ENCODE data around the gene HES5.

The HES5 gene

GRCh38 chr1:2547210-2548067 lies 17.4 kb upstream of the HES5 start:
- in situ Hi-C loops (cut with HindIII; ENCODE audit: low sequenced_read_pairs): no loop called here

DNA sequence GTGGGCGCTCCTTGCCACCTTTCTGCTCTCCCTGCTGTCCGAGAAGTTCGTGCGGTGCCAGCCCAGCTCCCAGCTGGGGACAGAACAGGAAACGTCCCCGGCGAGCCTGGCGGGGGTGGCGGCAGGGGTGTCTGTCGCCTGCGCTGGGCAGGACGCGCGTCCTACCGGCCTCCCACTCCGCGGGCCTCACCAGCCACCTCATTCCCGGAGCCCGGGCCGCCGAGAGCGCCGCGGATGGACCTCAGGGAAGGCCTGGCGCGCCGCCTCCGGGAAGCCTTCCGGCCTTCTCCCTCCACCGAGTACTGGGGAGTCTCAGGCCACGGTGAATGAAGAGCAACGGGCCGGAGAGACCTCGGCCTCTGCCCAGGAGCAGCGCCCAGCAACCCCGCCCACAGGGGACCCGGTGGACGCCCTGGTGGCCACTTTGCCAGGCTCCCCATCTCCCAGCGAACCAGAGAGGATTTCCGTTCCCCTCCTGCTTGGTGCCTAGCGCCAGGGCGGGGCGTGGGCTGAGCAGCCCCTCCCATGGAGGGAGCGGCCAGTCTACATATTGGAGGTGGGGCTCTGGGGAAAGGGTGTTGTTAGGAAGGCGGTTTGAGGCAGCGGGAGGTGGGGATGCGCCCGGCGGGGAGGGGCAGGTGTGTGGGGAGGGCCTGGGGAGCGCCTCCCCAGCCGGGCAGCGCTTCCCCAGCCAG lies 16.6 kb upstream of the HES5 start:
- in situ Hi-C loops (cut with HindIII; ENCODE audit: low sequenced_read_pairs): no loop called here

GRCh38 chr1:2545754-2546514 lies 15.9 kb upstream of the HES5 start:
- in situ Hi-C loops (cut with HindIII; ENCODE audit: low sequenced_read_pairs): no loop called here

DNA sequence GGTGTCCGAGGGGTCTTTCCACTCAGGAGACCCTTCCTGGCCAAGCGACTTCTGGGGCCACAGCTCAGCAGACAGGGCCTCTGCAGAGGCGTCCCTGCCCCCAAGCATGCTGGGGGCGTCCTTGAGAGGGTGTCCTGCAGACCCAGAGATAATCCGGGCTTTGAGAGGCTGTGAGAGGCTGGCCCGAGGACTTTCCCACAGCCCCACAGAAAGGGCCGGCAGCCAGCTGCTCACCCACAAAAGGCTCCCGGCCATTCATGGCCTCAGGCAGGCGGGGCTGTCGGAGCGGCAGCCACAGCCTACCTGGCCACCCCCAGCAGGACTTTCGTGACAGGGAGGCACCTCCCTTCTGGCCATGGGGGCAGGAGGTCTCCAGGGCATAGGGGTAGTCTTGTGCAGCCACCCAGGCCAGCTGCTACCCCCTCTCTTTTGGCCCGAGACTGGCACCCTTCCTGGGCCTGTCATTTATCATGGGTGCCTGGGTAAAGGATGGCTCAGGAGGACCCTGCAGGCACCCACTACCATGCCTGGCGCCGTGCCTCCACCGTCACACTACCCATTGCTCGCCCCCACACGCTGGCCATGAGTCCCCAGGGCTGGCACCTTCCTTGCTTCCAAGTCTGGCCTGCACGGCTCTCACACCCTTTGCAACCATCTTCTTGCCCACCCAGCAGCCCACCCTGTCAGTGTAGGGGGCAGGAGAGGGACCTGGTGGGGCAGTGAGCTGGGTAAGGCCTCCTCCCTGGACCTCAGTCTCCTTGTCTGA lies 15.0 kb upstream of the HES5 start:
- in situ Hi-C loops (cut with HindIII; ENCODE audit: low sequenced_read_pairs): no loop called here

GRCh38 chr1:2544093-2544874 lies 14.2 kb upstream of the HES5 start:
- in situ Hi-C loops (cut with HindIII; ENCODE audit: low sequenced_read_pairs): no loop called here

DNA sequence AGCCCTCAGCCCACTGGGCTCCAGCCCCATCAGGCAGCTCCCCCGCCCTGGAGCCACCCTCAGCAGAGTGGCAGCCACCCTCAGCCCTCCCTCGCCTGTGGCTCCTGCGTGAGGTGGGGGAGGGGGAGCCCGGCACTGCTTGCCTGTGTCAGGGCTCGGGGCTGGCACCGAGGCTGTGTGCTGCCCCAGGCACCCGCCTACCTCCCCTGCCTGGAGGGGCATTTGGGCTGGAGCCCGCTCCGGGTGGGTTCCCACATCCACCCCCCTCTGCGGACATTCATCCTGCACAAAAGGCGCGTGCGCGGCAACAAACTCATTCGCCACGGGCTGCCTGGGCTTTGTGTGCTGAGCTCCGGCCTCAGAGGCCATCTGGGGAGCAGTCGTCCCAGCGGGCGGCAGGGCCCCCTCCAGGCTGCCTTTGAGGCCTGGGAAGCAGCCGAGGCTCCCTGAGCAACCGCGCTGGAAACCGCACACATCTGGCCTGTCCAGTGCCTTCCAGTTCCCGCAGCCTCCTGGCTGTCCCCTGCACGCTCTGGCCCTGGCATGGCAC lies 13.6 kb upstream of the HES5 start:
- in situ Hi-C loops (cut with HindIII; ENCODE audit: low sequenced_read_pairs): no loop called here

DNA sequence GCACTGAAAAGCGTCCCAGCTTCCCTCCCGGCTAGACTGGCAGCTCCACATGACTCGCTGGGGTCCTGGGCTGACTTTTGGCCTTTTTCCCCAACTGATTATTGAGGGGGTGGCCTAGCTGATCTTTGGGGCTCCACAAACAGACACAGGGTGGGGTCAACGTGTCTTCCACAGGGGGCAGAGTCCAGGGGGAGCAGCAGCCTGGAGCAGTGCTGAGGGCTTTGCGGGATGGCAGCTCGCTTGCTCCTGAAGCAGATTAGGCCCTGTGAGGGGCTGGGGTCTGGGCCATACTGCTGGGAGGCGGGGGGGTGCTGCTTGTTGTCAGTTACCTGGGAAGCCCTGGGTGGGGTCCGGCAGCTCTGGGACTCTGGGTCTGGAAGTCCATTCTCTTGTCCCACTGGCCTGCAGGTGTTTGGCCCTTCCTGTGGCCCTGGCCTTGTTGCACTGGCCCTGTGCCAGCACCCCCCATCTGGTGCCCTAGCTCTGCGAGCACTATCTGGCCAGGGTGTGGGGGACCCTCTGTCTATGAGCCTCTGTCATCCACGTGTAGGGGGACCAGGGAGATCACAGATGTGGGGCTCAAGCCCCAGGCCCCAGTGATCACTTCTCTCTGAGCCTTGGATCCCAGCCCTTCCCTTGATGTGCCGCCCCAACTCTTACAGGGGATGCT lies 12.3 kb upstream of the HES5 start:
- in situ Hi-C loops (cut with HindIII; ENCODE audit: low sequenced_read_pairs): no loop called here

GRCh38 chr1:2541619-2542245 lies 11.7 kb upstream of the HES5 start:
- in situ Hi-C loops (cut with HindIII; ENCODE audit: low sequenced_read_pairs): no loop called here

GRCh38 chr1:2540816-2541492 lies 10.9 kb upstream of the HES5 start:
- in situ Hi-C loops (cut with HindIII; ENCODE audit: low sequenced_read_pairs): no loop called here

DNA sequence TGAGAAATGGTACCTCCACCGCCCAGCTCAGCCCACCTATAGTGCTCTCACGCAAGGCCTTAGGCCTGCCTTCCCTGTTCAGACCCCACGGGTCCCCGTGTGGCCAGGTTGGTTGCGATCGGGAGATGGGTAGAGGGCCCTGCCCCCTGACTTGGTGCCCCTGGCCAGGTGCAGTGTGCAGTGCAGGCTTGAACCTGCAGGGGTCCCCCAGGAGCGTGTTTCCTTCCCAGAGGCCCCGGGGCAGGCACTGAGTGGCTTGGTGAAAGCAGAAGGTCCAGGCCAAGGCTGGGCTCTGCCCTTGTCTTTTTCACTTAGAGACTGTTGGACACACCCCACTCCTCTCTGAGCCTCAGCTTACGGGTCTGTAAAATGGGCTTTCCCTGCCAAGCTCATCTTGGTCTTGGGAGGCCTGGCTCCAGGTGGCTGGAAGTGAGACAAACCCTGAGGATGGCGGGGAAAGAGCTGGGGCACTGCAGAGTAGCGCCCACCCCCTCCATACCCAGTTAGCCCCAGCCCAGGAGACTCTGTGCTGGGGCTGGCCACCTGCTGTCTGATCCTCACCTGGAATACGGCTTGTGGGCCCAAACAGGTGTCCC lies 9.3 kb upstream of the HES5 start:
- in situ Hi-C loops (cut with HindIII; ENCODE audit: low sequenced_read_pairs): no loop called here

- in situ Hi-C loops (cut with HindIII; ENCODE audit: low sequenced_read_pairs): no loop called here
These were observed 8.8 kb upstream of the HES5 start for GRCh38 chr1:2538872-2539271.

DNA sequence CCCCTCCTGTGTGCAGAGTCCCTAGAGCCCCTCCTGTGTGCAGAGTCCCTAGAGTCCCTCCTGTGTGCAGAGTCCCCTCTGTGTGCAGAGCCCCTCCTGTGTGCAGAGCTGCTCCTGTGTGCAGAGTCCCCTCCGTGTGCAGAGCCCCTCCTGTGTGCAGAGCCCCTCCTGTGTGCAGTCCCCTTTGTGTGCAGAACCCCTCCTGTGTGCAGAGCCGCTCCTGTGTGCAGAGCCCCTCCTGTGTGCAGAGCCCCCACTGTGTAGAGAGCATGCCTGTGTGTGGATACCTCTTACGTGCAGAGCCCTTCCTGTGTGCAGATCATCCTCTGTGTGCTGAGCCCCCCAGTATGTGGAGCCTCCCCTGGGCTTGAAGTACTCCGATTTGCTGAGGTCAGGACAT lies 8.3 kb upstream of the HES5 start:
- in situ Hi-C loops (cut with HindIII; ENCODE audit: low sequenced_read_pairs): no loop called here

GRCh38 chr1:2537784-2538115 lies 7.7 kb upstream of the HES5 start:
- in situ Hi-C loops (cut with HindIII; ENCODE audit: low sequenced_read_pairs): no loop called here

GRCh38 chr1:2535981-2536380 lies 5.9 kb upstream of the HES5 start:
- in situ Hi-C loops (cut with HindIII; ENCODE audit: low sequenced_read_pairs): no loop called here

- in situ Hi-C loops (cut with HindIII; ENCODE audit: low sequenced_read_pairs): no loop called here
These were observed 5.4 kb upstream of the HES5 start for GRCh38 chr1:2535455-2535854.

GRCh38 chr1:2534687-2535441 lies 4.8 kb upstream of the HES5 start:
- in situ Hi-C loops (cut with HindIII; ENCODE audit: low sequenced_read_pairs): no loop called here

DNA sequence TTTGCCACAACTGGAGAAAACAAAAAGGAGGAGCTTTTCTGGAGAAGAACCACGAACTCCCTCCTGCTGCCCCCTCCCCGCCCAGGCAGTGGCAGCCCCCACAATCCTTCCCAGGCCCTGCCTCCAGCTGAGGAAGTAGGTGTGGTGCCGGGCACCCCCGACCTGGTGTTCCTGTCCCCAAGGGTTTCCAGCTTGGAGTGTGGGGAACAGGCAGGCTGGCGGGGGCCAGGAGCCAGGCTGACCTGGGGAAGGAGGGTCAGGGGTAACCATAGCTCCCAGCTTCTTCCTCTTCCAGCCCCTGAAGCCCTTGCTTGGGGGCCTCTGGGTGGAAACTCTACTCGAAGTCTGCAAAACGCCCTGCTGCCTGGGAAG lies 4.2 kb upstream of the HES5 start:
- in situ Hi-C loops (cut with HindIII; ENCODE audit: low sequenced_read_pairs): no loop called here

Measured in DLD1 (cell line).